NT2/D1 (cell line): ENCODE data around the gene CFAP61.

Experiments used
- SUZ12 ChIP-seq: IDR thresholded peaks from 2 replicates; pipeline ENCODE4 v1.6.1; 2011; ENCODE audit not compliant: insufficient read length, insufficient read depth; ENCODE audit errors: extremely low read depth
- YY1 ChIP-seq: IDR thresholded peaks from 2 replicates; pipeline ENCODE4 v1.6.1; 2011; ENCODE audit not compliant: insufficient read length, insufficient read depth

DNA sequence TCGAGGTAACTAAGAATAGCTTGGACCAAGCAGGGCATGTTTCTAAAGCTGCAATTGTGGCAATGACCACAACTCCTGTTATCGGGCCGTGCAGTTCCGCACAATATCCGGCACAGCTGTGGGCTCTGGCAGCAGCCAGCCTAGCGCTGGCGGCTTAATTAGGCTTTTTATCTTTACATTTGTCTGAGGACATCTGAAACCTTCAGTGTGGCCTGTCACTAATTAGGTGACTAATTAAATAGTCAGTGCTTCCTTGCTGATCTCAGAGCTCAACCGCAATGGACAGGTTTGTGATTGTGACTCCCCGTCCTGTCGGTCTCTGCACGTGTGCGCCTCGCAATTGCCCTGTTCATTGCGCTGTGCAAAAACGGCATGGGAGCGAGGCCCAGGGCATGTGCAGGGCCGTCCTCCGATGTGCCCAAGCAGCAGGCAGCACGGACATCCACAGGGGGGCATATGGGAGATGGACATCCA, 180.7 kb downstream of the CFAP61 start:
- no peak for TF ChIP-seq YY1
- TF ChIP-seq SUZ12: no peak
